Measurements from ENCODE around the gene OPN4. TPM values are rescaled to one million over a fixed set of nuclear protein-coding genes. Genes with fewer than 3 reads are reported as not detected.

The OPN4 gene
- total and polyA plus RNA-seq, 2 donors (not counting 3 experiments of a cell fraction or from before 2014, with no cell fraction given) = not detected

GRCh38 chr10:86667421-86668181, 13.3 kb downstream of the OPN4 start:
- no peak overlapping the region for H3K27ac ChIP-seq (ENCODE audit: insufficient read depth, low read depth, low read length)
- TF ChIP-seq EZH2 (IDR thresholded peaks at IDR 0.05; ENCODE audit: borderline replicate concordance, low read depth, low read length, severe bottlenecking) = no peak
- no peak for TF ChIP-seq CTCF (IDR thresholded peaks at IDR 0.05; ENCODE audit: extremely low read depth in 1 of 2, insufficient read depth in 1 of 2, low read depth in 1 of 2, low read length in 2 of 2)
- no peak for TF ChIP-seq MYC (IDR thresholded peaks at IDR 0.05; ENCODE audit: low read depth, low read length)
- TF ChIP-seq FOS (IDR thresholded peaks at IDR 0.05; ENCODE audit: borderline replicate concordance, insufficient read depth, low read length) = no peak
- no peak for TF ChIP-seq GATA2 (IDR thresholded peaks at IDR 0.05; ENCODE audit: insufficient read depth, insufficient read length, low read depth, low read length)
- TF ChIP-seq MAX (IDR thresholded peaks at IDR 0.05; ENCODE audit: insufficient read depth, insufficient read length) = no peak
- no peak for TF ChIP-seq JUN (IDR thresholded peaks at IDR 0.05; ENCODE audit: borderline replicate concordance, insufficient read depth, insufficient read length, low read depth)
- TF ChIP-seq POLR2A (IDR thresholded peaks at IDR 0.05; ENCODE audit: low read depth, low read length) = no peak
- TF ChIP-seq POLR2AphosphoS5 (IDR thresholded peaks at IDR 0.05; ENCODE audit: insufficient read depth, low read depth, low read length) = no peak
- H3K79me2 ChIP-seq (ENCODE audit: control insufficient read depth, insufficient read depth, low read length) = no peaks in the 10 kb centered on the region
- no peaks in the 10 kb centered on the region for H3K9me3 ChIP-seq (replicated peaks; ENCODE audit: control insufficient read depth, insufficient read depth, low read length)
- ChIA-PET CTCF (no interaction called here), POLR2A (no interaction called here)
- dilution Hi-C loops (cut with MboI; ENCODE audit: extremely low pct_ligation_motif_present, low sequenced_read_pairs) = no loop called here
- BruUV-seq (replicated peaks) = no TSS peak
- no peaks in the 10 kb centered on the region for H3K36me3 ChIP-seq (ENCODE audit: control insufficient read depth in 2 of 2, extremely low read depth in 1 of 2, insufficient read depth in 2 of 2, low read length in 2 of 2)
- no peak for DNase-seq (ENCODE audit: low read depth, low spot score)
- no peaks in the 10 kb centered on the region for H4K20me1 ChIP-seq (replicated peaks; ENCODE audit: control insufficient read depth, extremely low read depth, insufficient read depth, low read length)
- H3K9ac ChIP-seq (replicated peaks; ENCODE audit: extremely low read depth, insufficient read depth, low read length) = no peak overlapping the region
- no peak overlapping the region for H3K4me2 ChIP-seq (ENCODE audit: insufficient read depth, low read length)
- intact Hi-C loops (cut with micrococcal nuclease) = no loop called here
- no peak overlapping the region for H2AFZ ChIP-seq (ENCODE audit: low read depth, low read length)
- no peaks in the 10 kb centered on the region for H3K9me1 ChIP-seq (replicated peaks; ENCODE audit: control insufficient read depth, extremely low read depth, insufficient read depth, low read length)
- no peak overlapping the region for H3K4me3 ChIP-seq (replicated peaks in 1 of 3; ENCODE audit: insufficient read depth in 1 of 3, low read depth in 1 of 3, low read length in 3 of 3)
- no peaks in the 10 kb centered on the region for H3K4me1 ChIP-seq (ENCODE audit: control insufficient read depth, extremely low read depth, insufficient read depth, low read length)
- no peak for FAIRE-seq
- H3K27me3 ChIP-seq (ENCODE audit: control insufficient read depth in 2 of 2, insufficient read depth in 2 of 2, low read length in 2 of 2) = peaks cover 0 to 2% of the 10 kb centered on the region in 2 experiments

Measured in endothelial cell of umbilical vein (primary cell).